ENCODE data around the gene GNGT2. TPM values are rescaled to one million over a fixed set of nuclear protein-coding genes. Genes with fewer than 3 reads are reported as not detected.

GNGT2 gene
- total and polyA plus RNA-seq, 2 experiments from 2014 or later = 0.42 to 1.5 TPM

GRCh38 chr17:49226771-49227435 is 16.5 kb upstream of the GNGT2 start (continued):
- TF ChIP-seq STAT1 (IDR thresholded peaks at IDR 0.05; ENCODE audit: unreplicated experiment) (no peak), EZH2 (IDR thresholded peaks at IDR 0.05; ENCODE audit: low read depth, unreplicated experiment) (no peak), NANOG (IDR thresholded peaks at IDR 0.05; ENCODE audit: borderline replicate concordance) (no peak), JUNB (IDR thresholded peaks at IDR 0.05; ENCODE audit: unreplicated experiment) (no peak), POLR2AphosphoS5 (IDR thresholded peaks at IDR 0.05; ENCODE audit: low read depth) (no peak), ZNF331 (CRISPR knock-in tag; IDR thresholded peaks at IDR 0.05; ENCODE audit: low read depth) (no peak), CREB1 (CRISPR knock-in tag; IDR thresholded peaks at IDR 0.05; ENCODE audit: low read depth) (no peak), ZNF114 (CRISPR knock-in tag; IDR thresholded peaks at IDR 0.05) (no peak)
- TF ChIP-seq, protein P1, sequence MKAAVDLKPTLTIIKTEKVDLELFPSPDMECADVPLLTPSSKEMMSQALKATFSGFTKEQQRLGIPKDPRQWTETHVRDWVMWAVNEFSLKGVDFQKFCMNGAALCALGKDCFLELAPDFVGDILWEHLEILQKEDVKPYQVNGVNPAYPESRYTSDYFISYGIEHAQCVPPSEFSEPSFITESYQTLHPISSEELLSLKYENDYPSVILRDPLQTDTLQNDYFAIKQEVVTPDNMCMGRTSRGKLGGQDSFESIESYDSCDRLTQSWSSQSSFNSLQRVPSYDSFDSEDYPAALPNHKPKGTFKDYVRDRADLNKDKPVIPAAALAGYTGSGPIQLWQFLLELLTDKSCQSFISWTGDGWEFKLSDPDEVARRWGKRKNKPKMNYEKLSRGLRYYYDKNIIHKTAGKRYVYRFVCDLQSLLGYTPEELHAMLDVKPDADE (IDR thresholded peaks at IDR 0.05) = no peak
- TF ChIP-seq, protein P2, sequence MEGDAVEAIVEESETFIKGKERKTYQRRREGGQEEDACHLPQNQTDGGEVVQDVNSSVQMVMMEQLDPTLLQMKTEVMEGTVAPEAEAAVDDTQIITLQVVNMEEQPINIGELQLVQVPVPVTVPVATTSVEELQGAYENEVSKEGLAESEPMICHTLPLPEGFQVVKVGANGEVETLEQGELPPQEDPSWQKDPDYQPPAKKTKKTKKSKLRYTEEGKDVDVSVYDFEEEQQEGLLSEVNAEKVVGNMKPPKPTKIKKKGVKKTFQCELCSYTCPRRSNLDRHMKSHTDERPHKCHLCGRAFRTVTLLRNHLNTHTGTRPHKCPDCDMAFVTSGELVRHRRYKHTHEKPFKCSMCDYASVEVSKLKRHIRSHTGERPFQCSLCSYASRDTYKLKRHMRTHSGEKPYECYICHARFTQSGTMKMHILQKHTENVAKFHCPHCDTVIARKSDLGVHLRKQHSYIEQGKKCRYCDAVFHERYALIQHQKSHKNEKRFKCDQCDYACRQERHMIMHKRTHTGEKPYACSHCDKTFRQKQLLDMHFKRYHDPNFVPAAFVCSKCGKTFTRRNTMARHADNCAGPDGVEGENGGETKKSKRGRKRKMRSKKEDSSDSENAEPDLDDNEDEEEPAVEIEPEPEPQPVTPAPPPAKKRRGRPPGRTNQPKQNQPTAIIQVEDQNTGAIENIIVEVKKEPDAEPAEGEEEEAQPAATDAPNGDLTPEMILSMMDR (conservative IDR thresholded peaks at IDR 0.05; ENCODE audit: low read depth in 2 of 2) = no peak
- TF ChIP-seq, protein P3, sequence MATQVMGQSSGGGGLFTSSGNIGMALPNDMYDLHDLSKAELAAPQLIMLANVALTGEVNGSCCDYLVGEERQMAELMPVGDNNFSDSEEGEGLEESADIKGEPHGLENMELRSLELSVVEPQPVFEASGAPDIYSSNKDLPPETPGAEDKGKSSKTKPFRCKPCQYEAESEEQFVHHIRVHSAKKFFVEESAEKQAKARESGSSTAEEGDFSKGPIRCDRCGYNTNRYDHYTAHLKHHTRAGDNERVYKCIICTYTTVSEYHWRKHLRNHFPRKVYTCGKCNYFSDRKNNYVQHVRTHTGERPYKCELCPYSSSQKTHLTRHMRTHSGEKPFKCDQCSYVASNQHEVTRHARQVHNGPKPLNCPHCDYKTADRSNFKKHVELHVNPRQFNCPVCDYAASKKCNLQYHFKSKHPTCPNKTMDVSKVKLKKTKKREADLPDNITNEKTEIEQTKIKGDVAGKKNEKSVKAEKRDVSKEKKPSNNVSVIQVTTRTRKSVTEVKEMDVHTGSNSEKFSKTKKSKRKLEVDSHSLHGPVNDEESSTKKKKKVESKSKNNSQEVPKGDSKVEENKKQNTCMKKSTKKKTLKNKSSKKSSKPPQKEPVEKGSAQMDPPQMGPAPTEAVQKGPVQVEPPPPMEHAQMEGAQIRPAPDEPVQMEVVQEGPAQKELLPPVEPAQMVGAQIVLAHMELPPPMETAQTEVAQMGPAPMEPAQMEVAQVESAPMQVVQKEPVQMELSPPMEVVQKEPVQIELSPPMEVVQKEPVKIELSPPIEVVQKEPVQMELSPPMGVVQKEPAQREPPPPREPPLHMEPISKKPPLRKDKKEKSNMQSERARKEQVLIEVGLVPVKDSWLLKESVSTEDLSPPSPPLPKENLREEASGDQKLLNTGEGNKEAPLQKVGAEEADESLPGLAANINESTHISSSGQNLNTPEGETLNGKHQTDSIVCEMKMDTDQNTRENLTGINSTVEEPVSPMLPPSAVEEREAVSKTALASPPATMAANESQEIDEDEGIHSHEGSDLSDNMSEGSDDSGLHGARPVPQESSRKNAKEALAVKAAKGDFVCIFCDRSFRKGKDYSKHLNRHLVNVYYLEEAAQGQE (IDR thresholded peaks at IDR 0.05; ENCODE audit: unreplicated experiment) = no peak

DNA sequence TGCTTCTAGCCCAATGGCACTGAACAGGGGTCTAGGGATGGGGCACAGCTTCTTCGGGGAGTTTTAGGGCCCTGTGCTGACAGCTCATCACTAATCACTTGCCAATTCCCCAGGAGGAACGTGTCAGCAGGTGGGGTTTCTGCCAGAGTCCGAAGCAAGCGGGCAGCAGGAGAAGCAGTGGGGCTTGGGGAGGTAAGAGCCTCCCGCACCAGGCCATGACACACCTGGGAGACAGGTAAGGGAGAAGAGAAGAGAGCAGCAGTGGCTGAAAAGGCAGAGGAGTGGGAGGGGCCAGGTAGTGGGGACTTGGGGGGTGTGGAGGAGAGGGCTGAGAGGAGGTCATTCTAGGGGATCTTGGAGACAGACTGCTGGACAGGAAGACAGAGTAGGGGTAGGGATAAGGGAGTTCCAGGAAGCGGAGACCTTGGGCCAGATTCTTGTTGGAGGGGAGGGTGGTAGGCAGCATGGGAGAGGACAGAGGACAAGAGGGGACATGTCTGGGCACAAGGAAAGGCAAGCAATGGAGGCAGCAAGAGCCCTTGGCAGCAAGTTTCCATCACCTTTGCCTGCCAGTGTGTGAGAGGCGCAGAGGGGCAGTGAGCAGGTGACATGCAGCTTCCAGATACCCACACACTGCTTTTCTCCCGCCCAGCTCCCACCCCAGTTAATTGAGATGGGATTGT is 15.3 kb upstream of the GNGT2 start:
- Mint-ChIP-seq H3K9me3 (no peaks in the 10 kb centered on the region), H3K27ac (no peak overlapping the region), H3K27me3 (ENCODE audit: insufficient read depth, low read depth, poor library complexity) (peaks cover 71% of the 10 kb centered on the region)

More for the DNA sequence above, 15.3 kb upstream of the GNGT2 start:
- DNase-seq (ENCODE audit: low spot score) (no peak), ATAC-seq (no peak)
- H3K79me2 ChIP-seq (replicated peaks; ENCODE audit: insufficient read depth) = no peaks in the 10 kb centered on the region
- H4K20me1 ChIP-seq (replicated peaks; ENCODE audit: insufficient read depth) = no peaks in the 10 kb centered on the region
- Mint-ChIP-seq H3K4me3 (no peak overlapping the region), H3K36me3 (ENCODE audit: low read depth) (no peaks in the 10 kb centered on the region; the same call in 2 of the 3 replicates), H3K4me1 (peaks cover 15% of the 10 kb centered on the region)
- H3K4me1 ChIP-seq (ENCODE audit: insufficient read depth) = peaks cover 14% of the 10 kb centered on the region
- 0 out of 2 replicates have a peak, but pooled peaks cover 6% of the 10 kb centered on the region for H3F3A ChIP-seq (replicated peaks; ENCODE audit: low read depth)
- H3K9me2 ChIP-seq (ENCODE audit: insufficient read depth) = no peaks in the 10 kb centered on the region
- no peak overlapping the region for H3K27ac ChIP-seq (ENCODE audit: low read depth)
- no peaks in the 10 kb centered on the region for H3K36me3 ChIP-seq (ENCODE audit: insufficient read depth)
- no peak overlapping the region for H3K4me2 ChIP-seq
- TF ChIP-seq EZH2phosphoT487 (IDR thresholded peaks at IDR 0.05; ENCODE audit: unreplicated experiment) = no peak
- peak; percentile 4 for TF ChIP-seq EZH2 (IDR thresholded peaks at IDR 0.05; ENCODE audit: low read depth, unreplicated experiment)
- H2AFZ ChIP-seq = no peak overlapping the region
- peak overlapping the region; percentile 70; the same call in 1 of the 2 replicates for H3K4me3 ChIP-seq
- peaks cover 82% of the 10 kb centered on the region for H3K27me3 ChIP-seq (ENCODE audit: insufficient read depth)

Data from GM23338 (cell line).